Astrocyte of the cerebellum (primary cell): ENCODE data around the gene RADIL.

Experiments used
- DNase-seq: peaks from one replicate; pipeline ENCODE4 v3.0.0-alpha.2; 2011; ENCODE audit warnings: low read depth
- H3K4me3 ChIP-seq: 2 replicates; pipeline ENCODE4 v1.5.1; 2011; ENCODE audit warnings: mild to moderate bottlenecking, low read depth, low read length, moderate library complexity
- CTCF ChIP-seq: IDR thresholded peaks from 2 replicates; pipeline ENCODE4 v1.5.1; 2012; ENCODE audit warnings: low read length, low read depth, moderate library complexity, mild to moderate bottlenecking; ENCODE audit errors: missing control alignments
- in situ Hi-C: cut with HindIII; loops from 2 replicates; pipeline ENCODE4 v1.10.0; 2017; ENCODE audit warnings: low sequenced_read_pairs

RADIL gene

GRCh38 chr7:4837041-4837802 is 46.3 kb downstream of the RADIL start:
- in situ Hi-C loops, result no loop called here
- no peak for TF ChIP-seq CTCF
- no peak overlapping the region for H3K4me3 ChIP-seq
- no peak for DNase-seq

DNA sequence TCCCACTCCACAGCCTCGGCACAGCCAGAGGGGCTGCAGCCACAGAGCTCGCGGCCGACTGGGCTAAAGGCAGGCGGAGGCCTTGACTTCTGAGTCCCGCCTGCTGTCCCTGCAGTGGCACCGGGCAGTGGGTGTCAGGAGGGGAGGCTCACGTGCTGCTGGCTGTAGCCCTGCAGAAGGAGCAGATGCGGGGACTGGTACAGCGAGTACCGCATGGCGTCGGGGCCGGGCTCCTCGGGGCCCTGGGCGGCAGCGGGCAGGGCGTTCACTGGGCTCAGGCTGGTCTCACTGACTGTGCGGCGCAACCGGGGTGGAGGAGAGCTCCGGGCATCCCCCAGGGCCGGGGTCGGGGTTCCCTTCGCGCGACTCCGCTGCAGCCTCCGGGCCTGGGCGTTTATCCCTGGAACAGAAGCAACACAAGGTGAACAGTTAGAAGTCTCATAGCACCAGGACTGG is 47.3 kb downstream of the RADIL start:
- H3K4me3 ChIP-seq, result no peak overlapping the region
- no peak for DNase-seq
- in situ Hi-C loops, result no loop called here
- TF ChIP-seq CTCF, result no peak

GRCh38 chr7:4835398-4836205 is 47.9 kb downstream of the RADIL start:
- in situ Hi-C loops, result no loop called here
- no peak for DNase-seq
- H3K4me3 ChIP-seq, result no peak overlapping the region
- no peak for TF ChIP-seq CTCF

DNA sequence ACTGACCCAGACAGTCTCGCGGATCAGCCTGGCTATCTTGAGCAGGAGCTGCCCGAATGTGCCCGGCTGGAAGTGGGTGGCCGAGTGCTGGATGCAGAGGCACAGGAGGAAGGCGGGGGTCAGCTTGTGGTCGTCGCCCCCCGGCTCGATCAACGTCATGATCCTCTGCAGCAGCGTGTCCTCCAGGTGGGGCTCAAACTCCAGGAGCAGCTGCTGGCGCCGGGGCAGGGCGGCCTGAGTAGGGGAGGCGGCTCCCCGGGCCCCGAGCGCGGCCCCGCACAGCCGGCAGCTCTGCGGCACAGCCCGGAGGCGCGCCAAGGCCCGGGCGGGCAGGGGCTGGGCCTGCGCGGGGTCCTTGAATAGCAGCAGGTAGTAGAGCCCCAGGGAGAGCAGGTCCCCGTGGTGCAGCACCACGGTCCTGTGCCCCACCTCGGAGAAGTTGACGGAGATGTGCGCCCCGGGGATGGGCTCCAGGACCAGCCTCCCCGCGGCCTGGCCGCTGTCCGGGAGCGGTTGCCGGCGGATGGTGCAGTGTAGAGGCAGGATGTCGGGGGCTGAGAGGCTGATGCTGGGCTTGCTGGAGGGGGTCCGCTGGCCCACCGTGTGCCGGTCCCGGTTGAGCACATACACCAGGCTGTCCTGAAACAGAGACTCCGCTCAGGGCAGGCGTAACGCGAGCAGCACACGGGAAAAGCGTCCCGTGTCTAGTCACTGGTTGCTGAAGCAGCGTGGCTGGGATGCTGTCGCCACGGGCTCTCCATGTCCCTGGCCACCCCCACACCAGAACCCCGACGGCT is 48.7 kb downstream of the RADIL start:
- TF ChIP-seq CTCF, result no peak
- in situ Hi-C loops, result no loop called here
- no peak overlapping the region for H3K4me3 ChIP-seq
- DNase-seq, result no peak

- H3K4me3 ChIP-seq, result no peak overlapping the region
- no peak for TF ChIP-seq CTCF
- DNase-seq, result no peak
- in situ Hi-C loops, result no loop called here
Observed at GRCh38 chr7:4833691-4834600, 49.6 kb downstream of the RADIL start.
